Natural killer cell (primary cell): Measurements from ENCODE around the gene NOL3. TPM values are rescaled to one million over a fixed set of nuclear protein-coding genes. Genes with fewer than 3 reads are reported as not detected.

Source experiments
- ATAC-seq, 3 donors: fragments of 150-1000 bp in 2 of 3; fragments of 200-7000 bp in 1 of 3; cut with Tn5 transposase; 1 replicate in 1 of 3; 2 replicates in 2 of 3; pipeline ENCODE4 v1.10.0; 2021; ENCODE audit warnings: mild to moderate bottlenecking in 2 of 3, moderate library complexity in 2 of 3
- DNase-seq, 2 donors: peaks; one replicate each; pipeline versions ENCODE4 v3.0.0 to v3.0.0-alpha.2; 2013 to 2021; ENCODE audit warnings: mixed read lengths in 1 of 2
- H3K27ac ChIP-seq: one replicate; pipeline ENCODE4 v1.5.1; 2013; ENCODE audit warnings: mild to moderate bottlenecking, low read length
- H3K27me3 ChIP-seq: one replicate; pipeline ENCODE4 v1.6.1; 2013; ENCODE audit warnings: low read length; ENCODE audit not compliant: control insufficient read depth, insufficient read depth
- H3K36me3 ChIP-seq: one replicate; pipeline ENCODE4 v1.6.1; 2013; ENCODE audit warnings: low read length; ENCODE audit not compliant: control insufficient read depth, insufficient read depth
- H3K4me1 ChIP-seq: one replicate; pipeline ENCODE4 v1.6.1; 2013; ENCODE audit warnings: low read length; ENCODE audit not compliant: control insufficient read depth, insufficient read depth
- H3K4me3 ChIP-seq: one replicate; pipeline ENCODE4 v1.5.1; 2013; ENCODE audit warnings: low read length
- H3K9me3 ChIP-seq: one replicate; pipeline ENCODE4 v1.6.1; 2013; ENCODE audit warnings: low read length; ENCODE audit not compliant: control insufficient read depth, insufficient read depth
- H3K27ac Mint-ChIP-seq, 2 donors: one replicate each; pipeline ENCODE4 v1.8.0; 2022; ENCODE audit warnings: mild to moderate bottlenecking in 2 of 2, mixed read lengths in 2 of 2, moderate library complexity in 1 of 2
- H3K27me3 Mint-ChIP-seq, 2 donors: one replicate each; pipeline ENCODE4 v1.8.0; 2022; ENCODE audit warnings: low read depth in 2 of 2, mixed read lengths in 2 of 2
- H3K36me3 Mint-ChIP-seq: one replicate; pipeline ENCODE4 v1.8.0; 2022; ENCODE audit warnings: mixed read lengths
- H3K4me1 Mint-ChIP-seq, 2 donors: one replicate each; pipeline ENCODE4 v1.8.0; 2022; ENCODE audit warnings: mixed read lengths in 2 of 2
- H3K4me3 Mint-ChIP-seq: one replicate; pipeline ENCODE4 v1.8.0; 2022; ENCODE audit warnings: mild to moderate bottlenecking, moderate library complexity, mixed read lengths
- H3K9me3 Mint-ChIP-seq, 2 donors: one replicate each; pipeline ENCODE4 v1.8.0; 2022; ENCODE audit warnings: mixed read lengths in 2 of 2
- WGBS: methylation state at CpG from one replicate; pipeline ENCODE4 v1.1.7; 2013; ENCODE audit warnings: missing lambda C conversion rate; ENCODE audit not compliant: insufficient coverage; 5-methylcytosine and 5-hydroxymethylcytosine counted together
- intact Hi-C: fragments of 100-400 bp; cut with micrococcal nuclease; formaldehyde crosslinking; loops from one replicate; pipeline ENCODE4 v1.14.2; 2022
- total RNA-seq, 4 donors: library from RNA; stranded (reverse); fragments of 120-200 nt in 1 of 4; gene quantifications; one replicate each; pipeline versions ENCODE4 v1.2.3 to v1.2.4, GENCODE V29; 2013 to 2022
- TF ChIP-seq, protein P1 (sequence below): fragments of 200-600 bp; IDR thresholded peaks from one replicate; pipeline ENCODE4 v1.8.0; 2022; ENCODE audit warnings: antibody characterized with exemption

The NOL3 gene
- total RNA-seq, 3 donors from 2014 or later (not counting 1 experiment from before 2014, with no cell fraction given) = 0.88 to 1.3 (median 1.3) TPM

DNA sequence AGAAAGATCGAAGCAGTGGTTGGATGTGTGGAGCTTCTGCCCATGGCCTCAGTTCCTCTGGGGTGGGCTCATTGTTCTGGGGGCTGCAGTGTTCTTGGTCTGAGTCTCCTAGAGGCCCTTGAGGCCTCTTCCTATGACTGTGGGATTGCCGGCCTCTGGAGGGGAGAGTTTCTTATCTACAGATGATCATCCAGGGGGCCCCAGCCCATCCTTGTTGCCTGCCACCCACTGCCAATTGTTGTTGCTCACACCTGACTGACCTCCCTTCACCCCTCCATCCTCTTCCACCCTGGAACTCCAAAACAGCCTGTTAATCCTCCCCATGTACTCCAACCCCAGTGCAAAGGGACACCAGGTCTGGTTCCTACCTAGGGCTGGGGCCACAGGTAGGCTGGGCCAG lies 25.4 kb upstream of the NOL3 start:
- Mint-ChIP-seq H3K27ac (no peak overlapping the region), H3K9me3 (no peaks in the 10 kb centered on the region), H3K4me1 (no peaks in the 10 kb centered on the region), H3K36me3 (peaks cover 12% of the 10 kb centered on the region), H3K4me3 (no peak overlapping the region), H3K27me3 (peaks cover 0 to 5% of the 10 kb centered on the region in 2 donors)
- Histone ChIP-seq H3K9me3 (no peaks in the 10 kb centered on the region), H3K4me1 (no peaks in the 10 kb centered on the region), H3K4me3 (no peak overlapping the region), H3K36me3 (peaks cover 64% of the 10 kb centered on the region), H3K27me3 (no peaks in the 10 kb centered on the region), H3K27ac (no peak overlapping the region)
- DNase-seq (no peak), ATAC-seq (no peak)
- TF ChIP-seq, protein P1, sequence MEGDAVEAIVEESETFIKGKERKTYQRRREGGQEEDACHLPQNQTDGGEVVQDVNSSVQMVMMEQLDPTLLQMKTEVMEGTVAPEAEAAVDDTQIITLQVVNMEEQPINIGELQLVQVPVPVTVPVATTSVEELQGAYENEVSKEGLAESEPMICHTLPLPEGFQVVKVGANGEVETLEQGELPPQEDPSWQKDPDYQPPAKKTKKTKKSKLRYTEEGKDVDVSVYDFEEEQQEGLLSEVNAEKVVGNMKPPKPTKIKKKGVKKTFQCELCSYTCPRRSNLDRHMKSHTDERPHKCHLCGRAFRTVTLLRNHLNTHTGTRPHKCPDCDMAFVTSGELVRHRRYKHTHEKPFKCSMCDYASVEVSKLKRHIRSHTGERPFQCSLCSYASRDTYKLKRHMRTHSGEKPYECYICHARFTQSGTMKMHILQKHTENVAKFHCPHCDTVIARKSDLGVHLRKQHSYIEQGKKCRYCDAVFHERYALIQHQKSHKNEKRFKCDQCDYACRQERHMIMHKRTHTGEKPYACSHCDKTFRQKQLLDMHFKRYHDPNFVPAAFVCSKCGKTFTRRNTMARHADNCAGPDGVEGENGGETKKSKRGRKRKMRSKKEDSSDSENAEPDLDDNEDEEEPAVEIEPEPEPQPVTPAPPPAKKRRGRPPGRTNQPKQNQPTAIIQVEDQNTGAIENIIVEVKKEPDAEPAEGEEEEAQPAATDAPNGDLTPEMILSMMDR = no peak
- intact Hi-C loops = no loop called here
- WGBS = 93% methylated on average over 2 of the region's 2 CpGs

DNA sequence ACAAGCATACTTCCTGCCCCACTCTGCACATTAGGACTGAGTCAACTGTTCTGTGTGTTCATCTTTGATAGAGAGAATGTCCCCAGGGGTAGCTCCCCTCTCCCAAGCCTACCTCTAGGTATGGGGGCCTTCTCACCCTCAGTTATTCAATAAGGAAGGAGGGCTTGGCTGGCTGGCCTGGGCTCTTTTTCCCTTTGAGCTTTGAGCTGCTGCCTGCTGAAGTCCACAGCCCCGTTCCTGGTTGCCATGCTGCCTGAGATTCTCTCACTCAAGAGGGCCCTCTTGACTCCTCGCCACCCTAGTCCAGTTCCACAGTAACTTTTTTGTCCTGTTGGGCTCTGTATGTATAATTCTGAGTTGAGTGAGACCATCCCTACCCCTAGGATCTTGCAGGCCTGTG lies 24.6 kb upstream of the NOL3 start:
- H3K9me3 ChIP-seq = no peaks in the 10 kb centered on the region
- H3K27ac ChIP-seq = no peak overlapping the region
- peaks cover 55% of the 10 kb centered on the region for H3K36me3 ChIP-seq
- H3K4me1 ChIP-seq = peaks cover 4% of the 10 kb centered on the region
- H3K27me3 ChIP-seq = peaks cover under 1% of the 10 kb centered on the region
- TF ChIP-seq, protein P1 = no peak
- Mint-ChIP-seq H3K9me3 (no peaks in the 10 kb centered on the region), H3K36me3 (peaks cover 4% of the 10 kb centered on the region), H3K4me3 (no peak overlapping the region), H3K27me3 (peaks cover 0 to 5% of the 10 kb centered on the region in 2 donors), H3K27ac (no peak overlapping the region), H3K4me1 (no peaks in the 10 kb centered on the region)
- intact Hi-C loops = no loop called here
- H3K4me3 ChIP-seq = no peak overlapping the region
- no peak for ATAC-seq
- WGBS = 91% methylated on average over 1 of the region's 2 CpGs
- no peak for DNase-seq

DNA sequence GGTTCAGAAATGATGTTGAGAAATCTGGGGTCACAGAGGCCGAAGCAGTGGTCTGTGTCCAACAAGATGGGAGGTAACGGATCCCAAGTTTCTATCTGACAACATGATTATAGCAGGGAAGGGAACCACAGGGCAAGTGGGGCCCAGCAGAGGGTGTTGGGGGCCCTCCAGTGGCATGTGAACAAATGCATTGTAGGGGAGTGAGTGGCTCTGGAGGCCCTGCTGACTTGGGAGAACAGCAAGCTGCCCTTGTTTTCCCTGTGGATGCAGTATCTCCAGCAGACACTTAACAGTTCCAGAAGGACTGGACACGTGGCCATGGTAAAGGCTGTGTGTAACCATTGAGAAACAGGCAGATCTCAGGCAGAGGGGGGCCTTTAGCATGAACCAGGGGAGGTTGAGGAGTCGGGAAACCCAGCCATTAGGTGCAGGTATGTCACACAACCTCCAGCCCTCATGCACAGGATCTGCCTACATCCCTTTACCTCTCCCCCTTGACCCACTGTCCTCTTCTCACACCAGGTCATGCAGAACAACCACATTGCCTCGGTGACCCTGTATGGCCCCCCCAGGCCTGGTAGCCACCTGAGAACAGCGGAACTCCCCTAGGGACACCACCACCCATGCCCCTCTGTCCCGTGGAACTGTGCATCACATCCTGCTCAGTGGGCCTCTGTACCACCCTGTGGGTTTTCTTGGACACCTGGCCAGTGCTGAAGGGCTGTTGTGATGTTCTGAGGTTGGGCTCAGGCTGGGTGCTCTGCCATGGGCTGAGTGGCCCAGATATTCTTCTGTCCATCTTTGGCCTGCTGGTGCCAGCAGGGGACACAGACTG lies 23.6 kb upstream of the NOL3 start:
- Histone ChIP-seq H3K36me3 (peaks cover 46% of the 10 kb centered on the region), H3K27me3 (peaks cover 7% of the 10 kb centered on the region), H3K4me1 (peaks cover 8% of the 10 kb centered on the region), H3K9me3 (no peaks in the 10 kb centered on the region), H3K4me3 (no peak overlapping the region), H3K27ac (no peak overlapping the region)
- TF ChIP-seq, protein P1 = no peak
- no peak overlapping the region for H3K4me3 Mint-ChIP-seq
- peaks cover 0 to 10% of the 10 kb centered on the region in 2 donors for H3K27me3 Mint-ChIP-seq
- intact Hi-C loops = no loop called here
- no peaks in the 10 kb centered on the region for H3K36me3 Mint-ChIP-seq
- no peak for ATAC-seq
- no peak for DNase-seq
- 92% methylated on average over 7 of the region's 7 CpGs for WGBS
- H3K4me1 Mint-ChIP-seq = peaks cover 0 to 7% of the 10 kb centered on the region in 2 donors
- no peaks in the 10 kb centered on the region for H3K9me3 Mint-ChIP-seq
- H3K27ac Mint-ChIP-seq = no peak overlapping the region
